Fibroblast of the aortic adventitia (primary cell): ENCODE data around the gene ZBED5. TPM values are rescaled to one million over a fixed set of nuclear protein-coding genes. Genes with fewer than 3 reads are reported as not detected.
A peak's percentile ranks its signal among the peaks of the same experiment; 100 is the strongest.

Source experiments
- DNase-seq: peaks from one replicate; pipeline ENCODE4 v3.0.0-alpha.2; 2010; ENCODE audit warnings: low read depth
- H3K4me3 ChIP-seq: 2 replicates; pipeline ENCODE4 v1.5.1; 2011; ENCODE audit warnings: low read depth, mild to moderate bottlenecking, control low read depth, low read length, moderate library complexity
- total RNA-seq: library from RNA; depleted of rRNA; stranded (reverse); fragments of >200 nt; gene quantifications from 2 replicates; pipeline ENCODE4 v1.2.3, GENCODE V29; 2012; ENCODE audit warnings: low replicate concordance
- TF ChIP-seq, protein P1 (sequence below): IDR thresholded peaks from 2 replicates; pipeline ENCODE4 v1.5.1; 2011; ENCODE audit warnings: mild to moderate bottlenecking, low read length, control low read depth, inconsistent platforms; ENCODE audit not compliant: insufficient read depth

The ZBED5 gene
- total RNA-seq, 1 donor: 60.6 TPM

DNA sequence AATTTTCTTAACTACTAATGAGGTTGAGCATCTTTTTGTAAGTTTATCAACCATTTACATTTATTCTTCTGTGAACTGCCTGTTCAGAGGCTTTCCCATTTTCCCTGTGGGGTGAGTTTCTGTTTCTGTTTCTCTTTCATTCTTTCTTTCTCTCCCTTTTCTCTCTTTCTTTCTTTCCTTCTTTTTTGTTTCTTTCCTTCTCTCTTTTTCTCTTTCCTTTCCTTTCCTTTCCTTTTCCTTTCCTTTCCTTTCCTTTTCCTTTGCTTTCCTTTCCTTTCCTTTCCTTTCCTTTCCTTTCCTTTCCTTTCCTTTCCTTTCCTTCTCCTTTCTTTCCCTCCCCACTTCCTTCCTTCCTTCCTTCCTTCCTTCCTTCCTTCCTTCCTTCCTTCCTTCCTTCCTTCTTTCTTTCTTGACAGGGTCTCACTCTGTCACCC lies 8.0 kb upstream of the ZBED5 start:
- no peak overlapping the region for H3K4me3 ChIP-seq
- DNase-seq: no peak
- TF ChIP-seq, protein P1, sequence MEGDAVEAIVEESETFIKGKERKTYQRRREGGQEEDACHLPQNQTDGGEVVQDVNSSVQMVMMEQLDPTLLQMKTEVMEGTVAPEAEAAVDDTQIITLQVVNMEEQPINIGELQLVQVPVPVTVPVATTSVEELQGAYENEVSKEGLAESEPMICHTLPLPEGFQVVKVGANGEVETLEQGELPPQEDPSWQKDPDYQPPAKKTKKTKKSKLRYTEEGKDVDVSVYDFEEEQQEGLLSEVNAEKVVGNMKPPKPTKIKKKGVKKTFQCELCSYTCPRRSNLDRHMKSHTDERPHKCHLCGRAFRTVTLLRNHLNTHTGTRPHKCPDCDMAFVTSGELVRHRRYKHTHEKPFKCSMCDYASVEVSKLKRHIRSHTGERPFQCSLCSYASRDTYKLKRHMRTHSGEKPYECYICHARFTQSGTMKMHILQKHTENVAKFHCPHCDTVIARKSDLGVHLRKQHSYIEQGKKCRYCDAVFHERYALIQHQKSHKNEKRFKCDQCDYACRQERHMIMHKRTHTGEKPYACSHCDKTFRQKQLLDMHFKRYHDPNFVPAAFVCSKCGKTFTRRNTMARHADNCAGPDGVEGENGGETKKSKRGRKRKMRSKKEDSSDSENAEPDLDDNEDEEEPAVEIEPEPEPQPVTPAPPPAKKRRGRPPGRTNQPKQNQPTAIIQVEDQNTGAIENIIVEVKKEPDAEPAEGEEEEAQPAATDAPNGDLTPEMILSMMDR: no peak

DNA sequence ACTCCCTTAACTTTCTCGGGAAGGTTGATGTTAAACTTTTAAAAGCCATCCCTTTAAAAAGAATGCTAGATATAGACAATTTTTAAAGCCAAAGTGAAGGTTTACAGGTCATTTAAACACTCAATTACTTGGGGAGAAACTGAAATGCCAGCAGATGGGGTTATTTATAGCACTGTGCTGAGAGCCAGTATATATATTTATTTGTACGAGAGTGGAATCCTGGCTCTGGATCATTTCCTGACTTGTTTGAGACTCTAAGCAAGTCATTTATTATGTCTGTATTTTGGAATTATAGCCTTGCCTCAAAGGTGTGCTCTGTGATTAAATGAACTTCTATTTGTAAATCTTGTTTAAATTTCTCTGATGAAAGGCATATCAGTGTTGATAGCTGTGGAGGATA lies 6.8 kb upstream of the ZBED5 start:
- TF ChIP-seq, protein P1: no peak
- no peak overlapping the region for H3K4me3 ChIP-seq
- peak; percentile 53 for DNase-seq

DNA sequence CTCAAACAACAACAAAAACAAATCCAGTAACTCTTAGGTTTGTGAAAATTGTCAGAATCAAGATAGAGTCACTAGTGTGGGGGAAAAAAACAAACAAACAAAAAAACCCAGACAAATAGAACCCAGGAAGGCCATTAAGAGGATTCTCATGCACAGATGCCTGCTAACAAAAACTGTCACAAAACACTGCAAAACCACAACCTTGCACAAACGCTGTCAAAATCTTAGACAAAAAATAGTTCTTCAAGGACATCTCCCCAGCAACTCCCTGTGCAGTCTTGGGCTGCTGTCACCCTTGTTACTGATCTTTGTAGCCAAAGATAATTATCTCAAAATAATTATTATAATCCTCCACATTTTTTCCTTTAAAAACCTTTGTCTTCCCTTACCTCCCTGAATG lies 4.6 kb upstream of the ZBED5 start:
- no peak overlapping the region for H3K4me3 ChIP-seq
- no peak for DNase-seq
- TF ChIP-seq, protein P1: no peak

DNA sequence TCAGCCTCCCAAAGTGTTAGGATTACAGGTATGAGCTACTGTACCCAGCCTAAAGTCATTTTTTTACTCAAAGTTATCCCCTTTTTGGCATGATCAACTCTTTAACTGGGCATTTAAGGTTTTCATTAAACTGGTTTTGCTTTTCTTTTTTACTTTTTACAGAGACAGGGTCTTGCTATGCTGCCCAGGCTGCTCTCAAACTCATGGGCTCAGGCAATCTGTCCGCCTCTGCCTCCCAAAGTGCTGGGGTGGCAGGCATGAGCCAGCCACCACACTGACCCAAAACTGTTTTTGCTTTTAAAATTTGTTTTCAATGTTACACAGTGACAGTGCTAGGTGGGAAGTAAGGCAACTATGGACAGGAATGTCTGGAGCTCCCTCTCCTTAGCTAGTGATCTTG lies 3.9 kb upstream of the ZBED5 start:
- H3K4me3 ChIP-seq: no peak overlapping the region
- TF ChIP-seq, protein P1: no peak

DNA sequence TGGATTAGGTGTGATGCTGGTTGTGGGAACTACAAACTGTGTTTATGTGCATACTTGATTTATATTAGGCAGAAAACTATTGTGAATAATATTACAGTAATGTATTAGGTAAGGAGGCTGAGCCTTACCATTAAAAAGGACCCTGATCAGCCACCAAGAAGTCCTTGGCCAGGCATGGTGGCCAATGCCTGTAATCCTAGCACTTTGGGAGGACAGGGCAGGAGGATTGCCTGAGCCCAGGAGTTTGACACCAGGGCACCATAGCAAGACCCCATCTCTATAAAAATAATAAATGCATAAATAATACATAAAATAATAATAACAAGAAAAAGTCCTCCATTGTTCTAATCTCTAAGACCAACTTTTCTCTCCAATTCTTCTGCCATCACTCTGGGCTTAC lies 3.2 kb upstream of the ZBED5 start:
- TF ChIP-seq, protein P1: no peak

More for the DNA sequence above, 3.9 kb upstream of the ZBED5 start:
- no peak for DNase-seq

DNA sequence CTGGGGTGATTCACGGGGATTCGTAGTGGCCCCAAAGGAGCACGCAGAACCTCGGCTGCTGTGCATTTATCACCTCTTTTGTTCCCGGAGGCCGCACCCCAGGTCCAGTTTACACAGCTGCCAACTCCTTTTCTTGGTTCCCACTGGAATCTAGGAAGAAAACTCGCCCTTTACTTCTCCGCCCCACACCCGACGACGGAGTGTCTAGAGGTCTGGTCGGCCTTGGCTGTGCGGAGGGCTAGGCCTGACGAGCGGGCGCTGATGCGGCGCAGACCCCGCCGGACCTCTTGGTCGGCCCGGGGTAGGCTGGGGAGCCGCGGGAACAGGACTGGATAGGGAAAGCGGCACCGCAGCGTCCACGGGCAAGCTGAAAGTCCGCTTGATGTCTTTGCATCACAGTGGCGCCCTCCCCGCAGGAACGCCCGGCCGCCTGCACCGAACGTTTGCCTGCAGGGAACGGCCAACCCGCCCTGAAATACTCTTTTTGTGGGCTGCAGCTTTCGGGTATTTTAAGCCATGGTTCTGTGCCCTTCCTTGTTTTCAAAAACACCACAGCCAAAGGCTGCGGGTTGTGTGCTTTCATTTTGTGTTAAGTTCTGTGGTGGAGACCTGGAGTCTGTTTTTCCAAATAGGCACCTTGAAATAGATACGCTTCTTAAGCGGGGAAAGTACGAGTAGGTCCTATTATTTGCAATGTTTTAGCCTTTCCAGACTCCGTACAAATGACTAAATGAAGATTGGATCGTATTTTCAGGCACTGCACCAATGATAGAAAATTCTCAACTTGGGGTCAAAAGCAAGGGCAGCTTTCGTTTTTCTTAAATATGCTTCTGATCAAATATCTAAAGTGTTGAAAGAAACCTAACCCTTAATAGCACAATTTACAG lies 829 bp upstream of the ZBED5 start:
- peak overlapping the region; percentile 70 for H3K4me3 ChIP-seq
- TF ChIP-seq, protein P1: no peak
- peak; percentile 51 for DNase-seq

More for the DNA sequence above, 3.2 kb upstream of the ZBED5 start:
- no peak for DNase-seq
- H3K4me3 ChIP-seq: no peak overlapping the region

DNA sequence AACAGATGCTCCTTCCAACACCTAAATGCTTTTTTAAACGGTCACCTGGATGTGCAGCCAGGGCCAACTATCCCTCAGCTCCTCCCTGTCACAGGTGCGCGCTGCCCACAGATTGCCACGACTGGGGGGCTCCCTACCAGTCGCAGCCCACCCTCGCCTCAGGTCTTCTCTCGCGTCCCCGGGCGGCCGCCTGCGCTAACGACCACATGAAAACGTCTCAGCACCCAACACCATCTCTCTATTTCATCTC lies 469 bp downstream of the ZBED5 start:
- TF ChIP-seq, protein P1: no peak
- no peak for DNase-seq
- H3K4me3 ChIP-seq: peak overlapping the region; percentile 94
